ENCODE measurements around the gene THPO.

DNA sequence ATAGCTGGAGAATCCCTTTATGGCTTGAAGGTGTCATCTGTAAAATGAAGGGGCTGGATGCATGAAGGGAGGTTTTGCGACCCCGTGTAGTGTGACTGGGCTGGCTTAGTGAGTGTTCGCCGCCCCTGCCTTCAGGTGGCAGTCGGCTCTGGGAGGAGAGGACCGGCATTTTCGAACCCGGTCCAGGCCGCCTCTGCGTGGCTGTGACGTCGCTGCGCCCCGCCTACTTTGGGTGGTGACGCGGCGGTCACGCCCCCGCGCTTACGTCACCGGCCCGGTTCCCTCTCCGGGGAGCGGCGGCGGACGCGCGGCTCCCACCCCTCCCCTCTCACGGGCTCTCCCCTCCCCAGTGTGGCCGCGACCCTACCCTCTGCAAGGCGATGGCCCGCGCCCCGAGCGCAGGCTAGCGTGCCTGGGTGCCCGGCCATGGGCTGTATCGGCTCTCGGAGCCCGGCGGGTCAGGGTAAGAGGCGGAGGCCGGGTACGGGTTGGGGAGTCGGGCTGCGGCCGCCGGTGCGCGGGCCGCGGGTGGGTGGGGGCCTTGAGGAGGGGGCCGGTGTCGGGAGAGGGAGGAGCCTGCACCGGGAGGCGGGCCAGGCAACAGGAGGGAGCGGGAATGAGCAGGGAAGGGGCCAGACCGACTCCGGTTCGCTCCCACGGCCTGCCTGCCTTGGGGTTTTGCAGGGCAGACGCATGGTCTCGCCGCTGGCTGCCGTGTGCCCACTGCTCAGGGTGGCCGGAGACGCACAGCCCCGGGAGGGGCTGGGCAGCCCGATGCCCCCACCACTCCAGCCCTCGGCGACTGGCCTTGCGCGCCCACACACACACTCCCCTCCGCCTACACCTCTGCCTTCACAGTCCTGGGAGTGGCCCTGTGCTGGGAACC lies 42.1 kb downstream of the THPO start:
- TF ChIP-seq POLR2A (IDR thresholded peaks at IDR 0.05; ENCODE audit: low read length), result peak; percentile 76
- no peak for TF ChIP-seq GATA1 (IDR thresholded peaks at IDR 0.05; ENCODE audit: low read depth, low read length)

Data from erythroblast (primary cell).